Measurements from ENCODE around the gene KIFC1. TPM values are rescaled to one million over a fixed set of nuclear protein-coding genes. Genes with fewer than 3 reads are reported as not detected.
A peak's percentile ranks its signal among the peaks of the same experiment; 100 is the strongest.

Gene KIFC1
- total RNA-seq, 4 donors from 2014 or later = 0.64 to 1.4 TPM; not detected in 2

- TF ChIP-seq POLR2A (IDR thresholded peaks at IDR 0.05) (no peak), CTCF (IDR thresholded peaks at IDR 0.05 in 4 of 5, conservative IDR thresholded peaks at IDR 0.05 in 1 of 5) (no peak)
- Histone ChIP-seq H3K36me3 (no peaks in the 10 kb centered on the region), H3K27ac (no peak overlapping the region), H3K4me3 (no peak overlapping the region), H3K27me3 (no peaks in the 10 kb centered on the region), H3K9me3 (no peaks in the 10 kb centered on the region), H3K4me1 (peaks cover 23 to 31% of the 10 kb centered on the region in 2 donors)
- ATAC-seq (no peak), DNase-seq (no peak)
- in situ Hi-C loops (cut with MboI; ENCODE audit: low sequenced_read_pairs in 4 of 4) = loop anchor here in 1 of 4 donors (25.0 kb wide), 1 partner anchor 461 kb away; the partner anchor contains the start of genes BRD2 and HLA-DMA
- intact Hi-C loops (cut with DNase I; ENCODE audit: low total_unique reads) = no loop called here
Observed at GRCh38 chr6:33423777-33424176, 32.2 kb downstream of the KIFC1 start.

- intact Hi-C loops (cut with DNase I; ENCODE audit: low total_unique reads) (loop anchor here (5.0 kb wide), 1 partner anchor 138 kb away; the partner anchor contains the start of genes PFDN6 and WDR46), in situ Hi-C loops (cut with MboI; ENCODE audit: low sequenced_read_pairs in 4 of 4) (loop anchor here in 1 of 4 donors (25.0 kb wide), 1 partner anchor 463 kb away; the partner anchor contains the start of genes BRD2 and HLA-DMA)
- H3K9me3 ChIP-seq = no peaks in the 10 kb centered on the region
- no peak for DNase-seq
- H3K36me3 ChIP-seq = no peaks in the 10 kb centered on the region
- TF ChIP-seq POLR2A (IDR thresholded peaks at IDR 0.05) (no peak), CTCF (IDR thresholded peaks at IDR 0.05 in 4 of 5, conservative IDR thresholded peaks at IDR 0.05 in 1 of 5) (no peak)
- no peaks in the 10 kb centered on the region for H3K27me3 ChIP-seq
- peak overlapping the region; percentile 62 to 79 (median 72) for H3K4me3 ChIP-seq
- H3K27ac ChIP-seq = peak overlapping the region; percentile 83 to 91 (median 90)
- ATAC-seq = no peak
- peaks cover 15 to 29% of the 10 kb centered on the region in 2 donors for H3K4me1 ChIP-seq
Observed at GRCh38 chr6:33424855-33425667, 33.4 kb downstream of the KIFC1 start.

GRCh38 chr6:33425668-33426577, 34.3 kb downstream of the KIFC1 start:
- H3K27ac ChIP-seq = peak overlapping the region; percentile 83 to 91 (median 90)
- ATAC-seq (peak; percentile 59 to 69), DNase-seq (peak; percentile 65 to 71)
- H3K27me3 ChIP-seq = no peaks in the 10 kb centered on the region
- intact Hi-C loops (cut with DNase I; ENCODE audit: low total_unique reads) (loop anchor here (1.0 to 5.0 kb wide), 2 partner anchors 35 to 139 kb away; partner anchors contain the start of genes KIFC1, PFDN6 and WDR46), in situ Hi-C loops (cut with MboI; ENCODE audit: low sequenced_read_pairs in 4 of 4) (no loop called here)
- H3K4me3 ChIP-seq = peak overlapping the region; percentile 62 to 79 (median 72)
- TF ChIP-seq CTCF (IDR thresholded peaks at IDR 0.05 in 4 of 5, conservative IDR thresholded peaks at IDR 0.05 in 1 of 5) (peak; percentile 21 to 72 (median 47)), POLR2A (IDR thresholded peaks at IDR 0.05) (peak in 1 of 2 donors; percentile 25)
- H3K36me3 ChIP-seq = no peaks in the 10 kb centered on the region
- no peaks in the 10 kb centered on the region for H3K9me3 ChIP-seq
- H3K4me1 ChIP-seq = peaks cover 19 to 29% of the 10 kb centered on the region in 2 donors

- Histone ChIP-seq H3K4me1 (peaks cover 24 to 29% of the 10 kb centered on the region in 2 donors), H3K9me3 (no peaks in the 10 kb centered on the region), H3K36me3 (no peaks in the 10 kb centered on the region), H3K27me3 (no peaks in the 10 kb centered on the region), H3K4me3 (peak overlapping the region; percentile 66 to 79 (median 72)), H3K27ac (peak overlapping the region; percentile 83 to 91 (median 90))
- intact Hi-C loops (cut with DNase I; ENCODE audit: low total_unique reads) (loop anchor here (1.0 to 5.0 kb wide), 2 partner anchors 36 to 140 kb away; partner anchors contain the start of genes KIFC1, PFDN6 and WDR46), in situ Hi-C loops (cut with MboI; ENCODE audit: low sequenced_read_pairs in 4 of 4) (no loop called here)
- no peak for DNase-seq
- no peak for ATAC-seq
- TF ChIP-seq POLR2A (IDR thresholded peaks at IDR 0.05) = no peak
- no peak for TF ChIP-seq CTCF (IDR thresholded peaks at IDR 0.05 in 4 of 5, conservative IDR thresholded peaks at IDR 0.05 in 1 of 5)
Observed at GRCh38 chr6:33426590-33427511, 35.2 kb downstream of the KIFC1 start.

Data from gastrocnemius medialis (tissue), 4 donors.